NOMO-1 treated with DMSO at 0.1 percent for 48 hours (cell line): Measurements from ENCODE around the gene TMEM269.
"Not testable (repeated sequence)": the region's sequence is repeated elsewhere in the genome, so short reads cannot be mapped to it uniquely, and the experiment has no call there.

ENCODE experiments used
- DNase-seq: peaks from one replicate; lab custom pipeline; 2025; ENCODE audit not compliant: unreplicated experiment; lab: John Stamatoyannopoulos, UW

The TMEM269 gene

DNA sequence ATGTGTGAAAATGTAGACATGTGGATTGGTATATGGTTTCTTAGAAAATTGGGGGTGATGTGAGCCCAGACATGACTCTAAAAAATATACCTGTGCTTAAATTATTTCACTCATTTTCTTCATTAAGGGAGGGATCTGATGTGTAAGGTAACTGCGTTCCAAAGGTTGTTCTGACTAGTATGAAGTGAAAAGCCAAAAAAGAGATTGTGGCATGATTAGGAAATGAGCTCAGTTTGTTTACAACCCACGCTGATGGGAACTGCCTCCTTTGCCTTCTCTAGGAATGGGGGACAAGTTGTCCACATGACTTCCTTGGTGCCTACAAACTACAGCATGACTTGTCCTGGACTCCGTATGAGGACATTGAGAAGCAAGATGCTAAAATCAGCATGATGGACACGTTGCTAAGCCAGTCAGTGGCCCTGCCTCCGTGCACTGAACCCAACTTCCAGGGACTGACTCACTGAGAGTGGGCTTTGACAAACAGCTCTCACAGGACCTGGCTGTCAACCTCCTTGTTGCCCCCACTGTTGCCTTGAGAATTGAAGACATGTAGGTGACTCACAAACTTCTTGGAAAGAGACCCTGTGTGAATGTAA lies 9.8 kb upstream of the TMEM269 start:
- DNase-seq, result no peak

DNA sequence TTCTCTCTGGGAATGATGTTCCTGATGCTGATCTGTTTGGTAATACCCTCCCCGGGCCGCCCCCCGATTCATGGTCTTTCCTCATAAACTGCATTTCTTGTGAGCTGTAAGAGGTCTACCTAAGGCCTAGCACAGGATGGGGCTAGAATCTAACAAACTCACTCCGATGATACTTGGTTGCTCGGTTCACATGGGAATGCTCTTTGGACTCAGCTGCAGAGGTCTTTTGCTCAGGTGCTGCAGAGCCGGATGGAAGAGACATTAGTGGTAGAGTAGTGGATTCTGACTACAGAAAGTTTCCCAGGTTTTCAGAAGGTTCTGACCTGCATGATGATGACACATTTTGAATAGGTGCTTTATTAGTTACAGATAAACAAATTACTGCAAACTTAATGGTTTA lies 8.3 kb upstream of the TMEM269 start:
- no peak for DNase-seq

DNA sequence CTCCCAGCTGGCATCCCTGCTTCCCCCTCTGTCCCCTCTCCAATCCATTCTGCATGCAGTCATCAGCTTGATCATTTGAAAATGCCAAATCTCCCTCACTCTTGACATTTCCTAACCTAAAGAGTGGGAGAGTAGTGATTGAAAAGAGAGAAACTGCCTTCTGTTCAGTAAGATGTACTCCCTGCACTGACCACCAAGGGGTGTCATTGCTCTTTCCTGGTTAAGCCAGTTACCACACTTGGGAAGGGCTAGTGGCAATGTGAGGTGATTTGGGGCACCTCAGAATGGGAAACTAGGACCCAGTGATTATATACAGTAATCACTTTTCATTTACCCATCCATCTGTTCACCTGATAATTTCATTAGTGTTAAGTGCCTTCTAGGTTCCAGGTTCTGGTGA lies 6.9 kb upstream of the TMEM269 start:
- DNase-seq, result peak; percentile 19

DNA sequence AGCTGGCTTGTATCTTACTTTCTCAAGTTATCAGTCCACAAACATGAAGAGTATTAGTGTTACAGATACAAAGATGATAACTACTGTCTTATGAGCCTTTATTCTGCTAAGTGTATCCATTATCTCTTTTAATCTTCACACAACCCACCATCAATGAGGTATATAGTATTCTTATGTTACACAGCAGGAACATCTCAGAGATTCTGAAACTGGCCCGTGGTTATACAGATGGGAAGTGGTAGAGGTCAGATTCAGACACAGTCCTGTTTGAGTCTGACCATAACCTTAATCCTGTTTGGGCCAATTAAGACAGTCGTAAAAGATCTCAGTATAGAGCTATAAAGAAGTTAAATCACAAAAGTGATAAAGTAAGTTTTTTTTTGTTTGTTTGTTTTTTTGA lies 5.1 kb upstream of the TMEM269 start:
- no peak for DNase-seq

DNA sequence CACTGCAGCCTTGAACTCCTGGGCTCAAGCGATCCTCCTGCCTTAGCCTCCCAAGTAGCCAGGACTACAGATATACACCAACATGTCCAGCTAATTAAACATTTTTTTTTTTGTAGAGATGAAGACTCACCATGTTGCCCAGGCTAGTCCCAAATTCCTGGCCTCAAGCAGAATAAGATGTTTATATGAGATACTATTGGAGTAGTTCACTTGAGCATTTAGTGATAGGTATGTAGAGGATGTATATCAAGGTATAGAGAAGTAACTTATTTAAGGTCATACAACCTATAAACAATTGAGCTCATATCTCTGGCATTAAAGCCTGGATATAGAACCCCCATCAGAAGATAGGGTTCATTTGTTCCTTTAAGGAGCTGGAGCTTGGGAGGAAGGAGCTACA lies 4.6 kb upstream of the TMEM269 start:
- no peak for DNase-seq

DNA sequence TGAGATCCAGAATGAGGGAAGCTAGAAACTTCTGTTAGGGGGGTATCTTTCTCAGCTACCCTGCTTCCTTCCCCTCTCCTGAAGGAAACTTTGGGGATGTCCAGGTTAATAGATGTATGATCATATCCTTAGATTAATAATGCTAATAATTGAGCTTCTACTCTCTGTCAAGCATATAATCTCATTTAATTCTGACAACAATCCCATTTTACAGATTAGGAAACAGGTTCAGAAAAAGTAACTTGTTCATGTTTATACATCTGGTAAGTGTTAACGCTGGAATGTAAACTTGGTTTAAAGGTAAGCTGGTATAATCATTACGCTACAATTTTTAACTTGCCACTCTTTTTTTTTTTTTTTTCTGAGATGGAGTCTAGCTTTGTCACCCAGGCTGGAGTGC lies 1.7 kb upstream of the TMEM269 start:
- no peak for DNase-seq

DNA sequence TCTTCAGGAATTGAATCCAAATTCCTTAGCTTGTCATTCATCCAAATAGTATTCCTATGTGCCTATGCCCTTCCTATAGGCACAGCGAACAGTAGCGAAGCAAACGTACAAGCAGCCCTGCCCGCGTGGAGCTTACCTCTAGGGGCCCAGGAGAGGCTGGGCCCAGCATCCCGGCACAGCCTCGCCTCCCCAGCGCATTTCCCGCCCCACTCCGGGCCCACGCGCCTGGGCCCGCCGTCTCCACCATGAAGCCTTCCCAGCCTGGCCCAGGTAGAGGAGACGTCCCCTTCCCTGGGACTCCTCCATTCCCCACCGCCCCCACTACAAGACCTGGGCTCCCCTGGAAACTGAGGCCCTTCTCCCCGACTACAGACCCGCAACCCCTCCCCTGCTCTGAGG lies 245 bp upstream of the TMEM269 start:
- DNase-seq, result no peak

DNA sequence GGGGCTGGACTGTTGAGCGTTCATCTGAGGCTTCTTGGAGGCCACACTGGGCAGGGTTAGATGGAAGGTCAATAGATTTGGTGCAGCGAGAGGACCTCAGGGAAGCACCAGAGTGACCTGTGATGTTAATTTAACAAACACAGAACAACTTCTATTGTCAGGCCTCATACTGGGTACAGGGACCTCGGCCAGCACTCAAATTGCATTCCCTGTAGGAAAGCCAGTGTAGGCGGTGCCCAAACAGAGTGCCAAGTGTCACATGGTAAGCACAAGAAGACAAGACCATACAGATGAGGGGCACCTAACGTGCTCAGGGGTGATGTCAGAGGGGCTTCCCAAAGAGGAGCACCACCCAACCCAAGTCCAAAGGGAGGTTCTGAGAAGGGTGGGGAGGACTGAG lies 1.3 kb downstream of the TMEM269 start:
- DNase-seq, result no peak

DNA sequence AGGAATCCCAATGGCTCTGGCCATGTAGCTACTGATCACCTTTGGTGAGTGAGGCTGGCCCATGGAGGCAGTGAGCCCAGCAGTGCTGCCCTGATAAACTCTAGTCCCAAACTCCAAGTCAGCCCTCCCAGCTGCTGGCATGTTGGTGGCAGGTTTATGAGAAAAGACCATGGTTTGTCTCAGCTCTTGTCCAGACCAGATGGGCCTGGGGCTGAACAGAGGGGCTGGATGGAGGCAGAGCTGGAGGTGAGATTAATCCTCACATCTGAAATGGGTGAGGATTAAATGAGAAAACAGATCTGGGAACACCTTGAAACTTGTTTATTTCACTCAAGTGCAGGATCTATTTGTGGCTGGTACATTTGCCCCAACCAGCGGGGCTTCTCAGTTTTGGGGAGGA lies 3.2 kb downstream of the TMEM269 start:
- no peak for DNase-seq

DNA sequence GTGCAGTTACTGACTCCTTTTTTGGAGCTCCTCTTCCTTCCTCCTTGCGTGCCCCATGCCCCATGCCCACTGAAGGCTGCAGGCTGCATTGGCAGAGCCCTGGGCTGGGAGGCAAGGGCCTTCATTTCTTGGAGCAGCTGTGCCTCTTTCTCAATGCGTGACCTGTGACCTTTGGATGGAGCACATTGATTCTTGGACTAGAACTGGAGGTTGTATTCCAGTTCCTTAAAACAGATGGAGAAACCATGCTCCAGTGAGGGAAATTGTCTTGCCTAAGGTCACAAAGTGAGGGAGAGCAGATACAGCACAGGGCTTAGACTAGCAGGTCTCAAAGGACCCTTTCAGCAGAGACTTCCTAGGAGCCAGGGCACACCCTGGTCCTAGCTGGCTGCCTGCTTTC lies 9.0 kb downstream of the TMEM269 start:
- DNase-seq, result no peak

DNA sequence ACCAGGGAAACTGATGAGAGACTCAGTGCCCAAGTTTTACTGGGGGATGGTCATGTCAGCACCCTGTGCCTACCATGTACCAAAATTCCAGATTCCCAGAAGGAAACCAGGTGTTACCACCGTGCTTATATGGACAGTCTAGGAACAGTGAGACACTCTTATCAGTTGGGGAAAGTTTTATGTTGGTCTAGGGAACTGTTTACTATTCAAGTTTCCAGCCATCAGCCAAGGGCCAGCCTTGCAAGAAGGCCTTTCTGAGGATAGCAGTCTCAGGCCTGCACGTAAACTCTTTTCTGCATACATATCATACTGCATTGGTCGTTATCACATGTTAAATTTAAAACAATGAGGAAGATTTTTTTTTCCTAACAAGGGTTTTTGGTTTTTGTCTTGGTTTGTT lies 12.6 kb downstream of the TMEM269 start:
- no peak for DNase-seq

DNA sequence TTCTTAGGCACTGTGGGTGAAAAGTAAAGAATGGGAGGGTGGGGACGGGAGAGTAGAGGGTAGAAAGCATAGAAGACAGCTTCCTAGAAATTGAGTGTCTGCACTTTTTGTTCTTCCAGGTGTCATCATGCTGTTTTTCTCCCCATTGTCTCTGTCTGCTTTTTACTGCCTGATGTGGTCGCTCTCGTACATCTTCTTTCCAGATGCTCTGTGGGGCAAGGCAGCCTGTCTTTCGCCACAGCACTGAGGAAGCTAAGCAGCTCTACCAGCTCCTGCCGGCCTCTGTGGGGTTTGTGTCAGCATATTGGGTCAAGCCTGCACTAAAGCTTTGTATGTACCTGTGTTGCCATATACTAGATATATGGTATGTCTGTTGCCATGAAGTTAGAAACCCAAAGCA lies 13.2 kb downstream of the TMEM269 start:
- no peak for DNase-seq

DNA sequence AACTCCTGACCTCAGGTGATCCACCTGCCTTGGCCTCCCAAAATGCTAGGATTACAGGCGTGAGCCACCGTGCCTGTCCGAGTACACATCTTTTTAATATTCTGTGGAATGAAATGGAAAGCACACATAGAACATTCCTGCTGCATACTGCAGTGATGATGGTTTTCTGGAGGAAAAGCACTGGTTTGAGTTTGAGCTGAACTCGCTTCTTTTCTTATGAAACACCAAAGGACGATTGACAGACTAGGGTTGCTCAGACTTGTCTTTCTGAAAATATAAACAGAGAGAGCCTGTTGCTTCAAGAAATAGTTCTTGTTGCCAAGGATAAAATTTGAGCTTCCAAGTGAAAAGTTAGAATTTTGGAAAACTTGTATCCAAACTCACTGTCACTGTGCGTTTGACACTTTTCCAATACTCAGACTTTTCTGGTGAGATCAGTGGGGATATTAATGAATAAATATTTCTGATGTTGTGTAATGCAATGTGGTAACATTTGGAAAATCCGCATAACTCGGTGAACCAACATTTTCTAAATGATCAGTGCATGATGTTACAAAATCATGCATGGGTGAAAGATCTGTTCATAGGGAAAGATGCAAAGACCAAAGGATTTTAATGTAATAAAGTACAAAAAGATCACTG lies 17.2 kb downstream of the TMEM269 start:
- DNase-seq, result no peak

DNA sequence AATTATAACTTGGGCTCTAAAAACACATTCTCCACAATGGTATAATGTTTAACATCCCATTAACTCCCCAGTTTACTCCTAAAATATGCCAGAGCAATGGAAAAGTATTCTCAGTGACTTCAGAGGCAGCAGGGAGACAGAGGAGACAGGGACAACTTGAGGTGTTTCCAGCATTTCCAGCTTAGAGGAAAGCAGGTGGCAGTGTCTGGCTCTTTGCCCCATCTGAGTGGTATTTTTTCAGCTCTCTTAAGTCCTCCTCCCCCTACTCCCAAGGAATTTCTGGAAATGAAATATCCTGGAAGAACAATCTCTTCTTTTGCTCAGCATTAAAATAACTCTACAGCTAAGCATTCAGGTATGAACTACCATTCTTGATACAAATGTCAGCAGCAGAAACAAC lies 21.4 kb downstream of the TMEM269 start:
- DNase-seq, result no peak

DNA sequence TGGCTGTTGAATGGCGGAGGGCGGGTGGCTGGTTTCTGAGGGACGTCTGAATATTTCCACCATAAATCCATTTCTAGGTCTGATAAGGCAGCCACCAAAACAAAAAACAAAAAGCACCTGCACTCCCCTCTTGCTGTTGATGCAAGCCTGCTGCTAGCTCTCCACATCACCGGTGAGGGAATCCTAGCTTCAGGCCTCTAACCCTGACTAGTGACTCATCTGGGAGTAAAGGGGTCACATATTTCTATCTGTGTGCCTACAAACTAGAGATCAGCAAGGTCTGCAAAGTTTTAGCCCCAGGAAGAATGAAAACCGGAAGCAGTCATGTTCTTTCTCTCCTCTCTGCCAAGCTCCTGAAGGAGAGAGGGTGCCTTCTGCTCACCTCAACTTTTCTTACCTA lies 21.8 kb downstream of the TMEM269 start:
- no peak for DNase-seq

DNA sequence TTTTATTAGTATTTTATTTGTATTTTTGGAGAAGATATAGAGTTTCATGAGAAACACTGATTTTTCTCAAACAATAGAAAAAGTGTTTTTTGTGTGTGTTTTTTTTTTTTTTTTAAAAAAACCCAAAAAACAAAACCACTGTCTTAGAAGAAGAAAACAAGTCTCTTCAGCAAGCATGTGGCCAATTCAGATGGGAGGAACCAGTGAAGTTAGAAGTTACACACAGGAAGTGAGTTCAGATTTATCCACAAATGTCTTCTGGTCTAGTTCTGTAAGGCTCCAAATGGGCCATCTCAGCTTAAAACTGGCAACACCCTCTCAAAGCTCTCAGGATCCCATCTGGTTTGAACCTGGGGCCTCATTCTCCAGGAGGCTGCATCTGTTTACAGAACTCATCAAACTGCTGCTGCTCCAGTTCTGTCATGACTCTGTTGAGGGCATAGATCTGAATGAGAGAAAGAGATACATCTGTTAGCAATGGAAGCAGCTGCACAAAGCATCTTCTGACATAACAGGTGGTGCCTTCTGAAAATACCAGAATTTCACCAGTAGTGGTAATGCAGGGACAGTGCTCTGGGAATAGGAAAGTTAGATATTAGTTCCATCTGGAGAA lies 22.4 kb downstream of the TMEM269 start:
- no peak for DNase-seq

DNA sequence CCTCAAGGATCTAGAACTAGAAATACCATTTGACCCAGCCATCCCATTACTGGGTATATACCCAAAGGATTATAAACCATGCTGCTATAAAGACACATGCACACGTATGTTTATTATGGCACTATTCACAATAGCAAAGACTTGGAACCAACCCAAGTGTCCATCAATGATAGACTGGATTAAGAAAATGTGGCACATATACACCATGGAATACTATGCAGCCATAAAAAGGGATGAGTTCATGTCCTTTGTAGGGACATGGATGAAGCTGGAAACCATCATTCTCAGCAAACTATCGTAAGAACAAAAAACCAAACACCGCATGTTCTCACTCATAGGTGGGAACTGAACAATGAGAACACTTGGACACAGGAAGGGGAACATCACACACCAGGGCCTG lies 30.0 kb downstream of the TMEM269 start:
- DNase-seq, result not testable (repeated sequence)

DNA sequence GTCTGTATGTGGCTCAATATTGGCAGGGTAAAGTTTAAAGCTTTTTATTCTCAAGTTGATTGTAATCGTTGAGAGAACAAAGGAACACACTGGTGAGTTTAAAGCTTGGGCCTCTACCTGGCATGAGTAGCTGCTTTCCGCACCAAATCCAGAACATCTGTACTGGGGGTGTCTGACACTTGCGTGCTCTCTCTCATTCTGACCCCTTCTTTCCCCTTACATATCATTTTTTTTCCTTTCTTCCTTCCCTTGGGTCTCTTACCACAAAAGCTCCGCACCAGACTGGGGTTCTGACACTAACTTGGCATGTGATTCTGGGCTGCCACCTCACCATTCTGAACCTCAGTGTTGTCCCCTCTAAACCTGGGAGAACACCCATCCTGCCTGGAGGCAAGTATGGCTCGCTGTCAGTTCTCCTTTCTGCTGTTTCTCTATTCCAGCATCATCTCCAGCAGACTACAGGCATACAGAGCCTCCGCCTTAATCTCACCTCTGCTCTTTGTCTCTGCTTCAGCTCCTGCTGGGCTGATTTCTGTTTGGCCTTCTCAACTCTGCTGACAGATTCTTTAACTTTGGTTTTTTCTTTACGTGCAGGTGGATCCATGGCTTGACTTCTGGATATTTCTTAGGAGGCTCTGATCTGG lies 31.3 kb downstream of the TMEM269 start:
- DNase-seq, result peak; percentile 20

DNA sequence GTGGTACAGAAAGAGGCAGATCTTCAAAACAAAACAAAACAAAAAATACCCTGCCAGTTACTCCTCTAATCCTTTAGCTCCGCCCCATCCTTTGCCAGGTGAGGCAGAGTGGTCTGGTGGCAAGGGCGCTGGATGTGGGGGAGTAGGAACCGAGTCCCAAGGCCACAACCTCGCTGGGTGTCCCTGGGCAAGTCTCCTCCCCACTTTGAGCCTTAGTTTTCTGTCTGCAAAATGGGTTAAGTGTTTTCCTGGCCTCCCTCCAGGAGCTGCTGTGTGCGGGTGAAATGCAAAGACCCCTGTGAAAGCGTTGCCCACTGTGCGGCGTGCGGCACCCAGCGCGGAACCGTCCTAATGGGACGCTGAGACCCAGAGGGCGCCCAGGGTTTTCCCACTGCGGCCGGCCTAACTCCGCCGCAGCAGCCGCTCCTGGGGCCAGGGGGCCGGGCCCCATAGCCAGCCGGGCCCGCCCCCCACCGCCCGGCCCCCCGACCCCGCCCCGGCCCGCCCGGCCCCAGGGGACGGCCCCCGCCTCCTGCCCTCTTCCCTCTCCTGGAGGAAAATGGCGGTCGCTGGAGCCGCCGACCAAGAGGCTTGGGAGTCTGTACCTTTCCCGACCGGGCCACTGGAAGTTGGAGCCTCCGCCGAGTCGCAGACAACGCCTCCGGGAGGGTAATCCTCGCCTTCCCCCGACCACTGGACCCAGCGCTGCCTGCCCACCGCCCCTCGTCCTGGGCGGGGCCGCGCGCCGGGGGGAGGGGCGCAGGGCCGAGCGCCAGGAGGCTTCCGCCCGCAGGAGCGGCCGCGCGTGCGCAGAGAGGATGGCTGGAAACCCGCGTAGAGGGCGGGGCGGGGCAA lies 32.0 kb downstream of the TMEM269 start, which contains the start of the genes ERMAP and SVBP:
ERMAP (plus strand) TSS at position 538 of the 855 bp plus-strand sequence. CDS start 13,327 bp downstream, outside the sequence.
SVBP (minus strand) TSS at position 813 of the 855 bp plus-strand sequence. CDS start 853 bp downstream, outside the sequence.
- DNase-seq, result peak; percentile 77

DNA sequence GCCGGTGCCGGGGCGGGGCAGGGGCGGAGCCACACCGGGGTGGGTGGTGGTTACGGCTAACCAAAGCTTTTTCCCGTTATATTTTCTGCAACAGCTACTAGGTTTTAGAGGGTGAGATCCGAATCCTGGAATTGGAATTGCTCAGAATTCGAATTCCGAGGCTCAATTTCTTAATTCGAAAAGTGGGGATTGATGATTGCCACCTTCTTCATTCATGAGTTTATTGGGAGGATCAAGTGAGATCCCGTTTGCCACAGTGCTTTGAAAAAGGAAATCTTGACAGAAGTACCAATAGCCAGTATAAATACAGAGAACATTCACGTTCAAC lies 32.6 kb downstream of the TMEM269 start:
- no peak for DNase-seq

DNA sequence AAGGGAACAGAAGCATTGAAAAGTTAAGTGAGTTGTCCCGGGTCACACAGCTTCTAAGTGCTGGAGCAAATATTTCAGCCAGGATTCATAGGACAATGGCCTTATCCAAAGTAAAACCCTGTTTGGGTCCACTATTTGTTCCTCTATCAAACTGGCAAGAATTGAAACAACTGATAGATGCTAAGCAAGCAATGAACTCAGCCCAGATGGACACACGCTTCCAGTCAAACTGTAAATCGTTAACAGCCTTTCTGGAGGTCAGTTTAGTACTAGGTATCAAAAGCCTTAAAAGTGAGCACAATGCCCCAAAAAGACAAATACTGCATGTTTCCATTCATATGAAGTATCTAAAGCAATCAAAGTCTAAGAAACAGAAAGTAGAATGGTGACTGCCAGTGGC lies 33.2 kb downstream of the TMEM269 start:
- no peak for DNase-seq
